Gastrocnemius medialis (tissue), 4 donors: ENCODE results near the gene NINJ2.

Experiments used
- POLR2A ChIP-seq, 2 donors: fragments of 450-650 bp; IDR thresholded peaks; one replicate each; pipeline ENCODE4 v1.6.1; 2017; ENCODE audit warnings: antibody characterized with exemption in 2 of 2, mild to moderate bottlenecking in 2 of 2, moderate library complexity in 2 of 2
- TF ChIP-seq, protein P1 (sequence below), 5 experiments: fragments of 450-650 bp in 3 of 5; fragments of 200-600 bp in 2 of 5; sonication (generic) in 2 of 5; IDR thresholded peaks in 4 of 5; conservative IDR thresholded peaks in 1 of 5; 1 replicate in 4 of 5; 2 replicates in 1 of 5; pipeline ENCODE4 v1.5.1; 2016 to 2019; ENCODE audit warnings: antibody characterized with exemption in 5 of 5, mild to moderate bottlenecking in 3 of 5, moderate library complexity in 3 of 5

DNA sequence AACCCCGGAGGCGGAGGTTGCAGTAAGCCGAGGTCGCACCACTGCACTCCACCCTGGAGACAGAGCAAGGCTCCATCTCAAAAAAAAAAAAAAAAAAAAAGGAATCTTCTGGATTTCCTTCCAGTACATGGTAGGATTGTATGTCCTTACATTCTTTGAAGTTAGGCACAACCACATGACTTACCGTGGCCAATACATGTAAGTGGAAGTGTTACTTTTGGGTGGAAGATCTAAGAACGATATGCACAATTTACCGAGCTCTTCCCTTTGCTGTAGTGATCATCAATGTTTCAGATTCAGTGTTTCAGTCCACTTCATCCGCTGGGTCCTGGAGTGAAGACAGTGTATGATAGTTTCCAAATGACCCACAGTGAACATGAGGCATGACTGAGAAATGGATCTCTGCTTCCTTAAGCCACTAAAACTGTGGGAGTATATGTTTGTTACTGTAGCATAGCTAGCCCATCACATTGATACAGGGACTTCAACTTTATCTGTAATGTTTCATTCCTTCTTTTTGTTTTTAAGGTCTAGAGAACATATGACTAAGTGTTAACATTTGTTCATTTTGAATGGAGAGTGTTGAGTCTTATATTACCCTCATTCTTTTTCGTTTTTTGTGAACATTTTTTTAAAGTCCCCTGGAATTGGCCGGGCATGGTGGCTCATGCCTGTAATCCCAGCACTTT, 18.5 kb upstream of the NINJ2 start:
- TF ChIP-seq, protein P1, sequence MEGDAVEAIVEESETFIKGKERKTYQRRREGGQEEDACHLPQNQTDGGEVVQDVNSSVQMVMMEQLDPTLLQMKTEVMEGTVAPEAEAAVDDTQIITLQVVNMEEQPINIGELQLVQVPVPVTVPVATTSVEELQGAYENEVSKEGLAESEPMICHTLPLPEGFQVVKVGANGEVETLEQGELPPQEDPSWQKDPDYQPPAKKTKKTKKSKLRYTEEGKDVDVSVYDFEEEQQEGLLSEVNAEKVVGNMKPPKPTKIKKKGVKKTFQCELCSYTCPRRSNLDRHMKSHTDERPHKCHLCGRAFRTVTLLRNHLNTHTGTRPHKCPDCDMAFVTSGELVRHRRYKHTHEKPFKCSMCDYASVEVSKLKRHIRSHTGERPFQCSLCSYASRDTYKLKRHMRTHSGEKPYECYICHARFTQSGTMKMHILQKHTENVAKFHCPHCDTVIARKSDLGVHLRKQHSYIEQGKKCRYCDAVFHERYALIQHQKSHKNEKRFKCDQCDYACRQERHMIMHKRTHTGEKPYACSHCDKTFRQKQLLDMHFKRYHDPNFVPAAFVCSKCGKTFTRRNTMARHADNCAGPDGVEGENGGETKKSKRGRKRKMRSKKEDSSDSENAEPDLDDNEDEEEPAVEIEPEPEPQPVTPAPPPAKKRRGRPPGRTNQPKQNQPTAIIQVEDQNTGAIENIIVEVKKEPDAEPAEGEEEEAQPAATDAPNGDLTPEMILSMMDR (IDR thresholded peaks at IDR 0.05 in 4 of 5, conservative IDR thresholded peaks at IDR 0.05 in 1 of 5), result no peak
- no peak for TF ChIP-seq POLR2A (IDR thresholded peaks at IDR 0.05)
